GM10266 (cell line): Measurements from ENCODE around the gene PDE5A.

Source experiments
- DNase-seq: peaks from one replicate; pipeline ENCODE4 v3.0.0; 2012; ENCODE audit errors: extremely low spot score
- CTCF ChIP-seq: IDR thresholded peaks from 2 replicates; pipeline ENCODE4 v1.5.1; 2012; ENCODE audit warnings: mild to moderate bottlenecking, low read depth; ENCODE audit not compliant: control insufficient read depth, insufficient read depth; ENCODE audit errors: missing control alignments

Gene PDE5A

GRCh38 chr4:119627267-119628255 lies 1.0 kb downstream of the PDE5A start:
- TF ChIP-seq CTCF: peak; percentile 88
- peak; percentile 87 for DNase-seq

GRCh38 chr4:119626943-119627266 lies 1.7 kb downstream of the PDE5A start:
- no peak for DNase-seq
- TF ChIP-seq CTCF: no peak

- no peak for TF ChIP-seq CTCF
- DNase-seq: no peak
Observed at GRCh38 chr4:119626420-119626819, 2.2 kb downstream of the PDE5A start.

GRCh38 chr4:119625761-119626160 lies 2.8 kb downstream of the PDE5A start:
- DNase-seq: no peak
- no peak for TF ChIP-seq CTCF

GRCh38 chr4:119624356-119624755 lies 4.2 kb downstream of the PDE5A start:
- DNase-seq: no peak
- TF ChIP-seq CTCF: no peak

GRCh38 chr4:119623025-119623424 lies 5.6 kb downstream of the PDE5A start:
- DNase-seq: no peak

More at GRCh38 chr4:119623025-119623424, 5.6 kb downstream of the PDE5A start:
- TF ChIP-seq CTCF: no peak
